Chondrocyte (in vitro differentiated cells): ENCODE data around the gene DSCAM. TPM values are rescaled to one million over a fixed set of nuclear protein-coding genes. Genes with fewer than 3 reads are reported as not detected.

Experiments used
- DNase-seq: peaks from one replicate; pipeline ENCODE4 v3.0.0; 2021; ENCODE audit warnings: mixed read lengths, low spot score
- H3K27ac Mint-ChIP-seq: one replicate; pipeline ENCODE4 v1.8.0; 2021; ENCODE audit warnings: mild to moderate bottlenecking, moderate library complexity, mixed read lengths; ENCODE audit not compliant: unreplicated experiment
- H3K27me3 Mint-ChIP-seq: 2 replicates; pipeline ENCODE4 v1.8.0; 2021; ENCODE audit warnings: low read depth, mixed read lengths
- H3K36me3 Mint-ChIP-seq: 2 replicates; pipeline ENCODE4 v1.8.0; 2021; ENCODE audit warnings: low read depth, mixed read lengths
- H3K4me1 Mint-ChIP-seq: 2 replicates; pipeline ENCODE4 v1.8.0; 2021; ENCODE audit warnings: low read depth, mild to moderate bottlenecking, mixed read lengths
- H3K4me3 Mint-ChIP-seq: one replicate; pipeline ENCODE4 v1.8.0; 2021; ENCODE audit warnings: mild to moderate bottlenecking, moderate library complexity, mixed read lengths; ENCODE audit not compliant: unreplicated experiment
- H3K9me3 Mint-ChIP-seq: 2 replicates; pipeline ENCODE4 v1.8.0; 2021; ENCODE audit warnings: low read depth, mixed read lengths
- CTCF ChIP-seq: fragments of 200-600 bp; sonication (generic); IDR thresholded peaks from 2 replicates; pipeline ENCODE4 v1.5.0; 2021; ENCODE audit warnings: antibody characterized with exemption, mild to moderate bottlenecking, moderate library complexity
- total RNA-seq: library from RNA; stranded (reverse); gene quantifications from 3 replicates; pipeline ENCODE4 v1.2.1, GENCODE V29; 2021

Gene DSCAM
- total RNA-seq, 1 donor from 2014 or later: not detected

GRCh38 chr21:40153351-40153750 is 693.6 kb downstream of the DSCAM start:
- no peak overlapping the region for H3K4me3 Mint-ChIP-seq
- peaks cover 5% of the 10 kb centered on the region for H3K27me3 Mint-ChIP-seq
- no peak for TF ChIP-seq CTCF
- no peak for DNase-seq
- H3K27ac Mint-ChIP-seq: no peak overlapping the region
- no peaks in the 10 kb centered on the region for H3K9me3 Mint-ChIP-seq
- no peaks in the 10 kb centered on the region for H3K4me1 Mint-ChIP-seq
- H3K36me3 Mint-ChIP-seq: no peaks in the 10 kb centered on the region

- no peak for TF ChIP-seq CTCF
These were observed 694.5 kb downstream of the DSCAM start for GRCh38 chr21:40152476-40152875.

GRCh38 chr21:40151611-40152010 is 695.3 kb downstream of the DSCAM start:
- H3K4me3 Mint-ChIP-seq: no peak overlapping the region
- no peaks in the 10 kb centered on the region for H3K9me3 Mint-ChIP-seq
- DNase-seq: no peak
- H3K4me1 Mint-ChIP-seq: no peaks in the 10 kb centered on the region
- peaks cover 5% of the 10 kb centered on the region for H3K27me3 Mint-ChIP-seq
- TF ChIP-seq CTCF: no peak
- H3K36me3 Mint-ChIP-seq: no peaks in the 10 kb centered on the region
- H3K27ac Mint-ChIP-seq: no peak overlapping the region

More at GRCh38 chr21:40152476-40152875, 694.5 kb downstream of the DSCAM start:
- Mint-ChIP-seq H3K4me3 (no peak overlapping the region), H3K27ac (no peak overlapping the region), H3K27me3 (peaks cover 5% of the 10 kb centered on the region), H3K36me3 (no peaks in the 10 kb centered on the region), H3K4me1 (no peaks in the 10 kb centered on the region), H3K9me3 (no peaks in the 10 kb centered on the region)
- DNase-seq: no peak

GRCh38 chr21:40146216-40146837 is 700.6 kb downstream of the DSCAM start:
- Mint-ChIP-seq H3K4me3 (no peak overlapping the region), H3K36me3 (no peaks in the 10 kb centered on the region), H3K9me3 (no peaks in the 10 kb centered on the region), H3K4me1 (no peaks in the 10 kb centered on the region), H3K27me3 (peaks cover 2% of the 10 kb centered on the region), H3K27ac (no peak overlapping the region)
- no peak for DNase-seq
- TF ChIP-seq CTCF: no peak

- peaks cover 2% of the 10 kb centered on the region for H3K27me3 Mint-ChIP-seq
- H3K4me3 Mint-ChIP-seq: no peak overlapping the region
- peak; percentile 92 for TF ChIP-seq CTCF
- no peak for DNase-seq
- no peaks in the 10 kb centered on the region for H3K4me1 Mint-ChIP-seq
- no peak overlapping the region for H3K27ac Mint-ChIP-seq
- no peaks in the 10 kb centered on the region for H3K9me3 Mint-ChIP-seq
- no peaks in the 10 kb centered on the region for H3K36me3 Mint-ChIP-seq
These were observed 703.0 kb downstream of the DSCAM start for GRCh38 chr21:40143822-40144525.
